NCI-H187 (cell line): ENCODE data around the gene PARN.
"Not testable (repeated sequence)": the region's sequence is repeated elsewhere in the genome, so short reads cannot be mapped to it uniquely, and the experiment has no call there.

ENCODE experiments used
- DNase-seq, 2 experiments: peaks; one replicate each; lab custom pipeline; 2025; lab: John Stamatoyannopoulos, UW

Gene PARN

DNA sequence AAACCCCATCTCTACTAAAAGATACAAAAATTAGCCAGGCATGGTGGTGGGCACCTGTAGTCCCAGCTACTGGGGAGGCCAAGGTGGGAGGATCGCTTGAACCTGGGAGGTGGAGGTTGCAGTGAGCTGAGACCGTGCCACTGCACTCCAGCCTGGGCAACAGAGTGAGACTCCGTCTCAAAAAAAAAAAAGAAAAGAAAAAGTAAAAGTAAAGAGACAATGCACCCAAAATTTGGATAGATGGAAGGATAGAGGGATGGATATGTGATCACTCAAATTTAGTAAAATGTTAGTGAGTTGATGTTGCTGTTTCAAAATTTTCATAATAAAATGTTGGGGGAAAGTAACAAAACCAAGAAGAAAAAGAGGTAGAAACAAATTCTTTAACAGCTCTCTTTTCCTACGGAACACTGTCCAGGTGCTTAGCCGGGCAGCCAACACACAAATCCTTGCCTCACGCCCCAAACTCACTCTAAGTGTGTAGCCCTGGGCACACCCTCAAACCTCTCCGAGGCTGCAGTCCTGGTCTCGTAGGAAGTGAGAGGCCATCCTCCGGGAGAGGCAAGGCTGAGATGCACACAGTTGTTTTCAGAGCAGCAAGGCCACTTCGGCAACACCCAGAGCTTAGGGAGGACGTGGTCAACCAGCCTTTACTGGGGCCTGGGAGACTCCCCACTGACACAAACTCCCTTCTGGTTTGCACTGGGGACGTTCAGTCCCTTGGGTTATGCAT, 228.9 kb downstream of the PARN start:
- not testable (repeated sequence) for DNase-seq

GRCh38 chr16:14400285-14400977, 229.6 kb downstream of the PARN start:
- no peak for DNase-seq

- DNase-seq, result no peak
These were observed 230.4 kb downstream of the PARN start for GRCh38 chr16:14399378-14400284.

- DNase-seq, result no peak
These were observed 231.9 kb downstream of the PARN start for GRCh38 chr16:14398014-14398717.

- DNase-seq, result not testable (repeated sequence)
These were observed 234.3 kb downstream of the PARN start for GRCh38 chr16:14395710-14396304.

- DNase-seq, result no peak
These were observed 235.2 kb downstream of the PARN start for GRCh38 chr16:14394834-14395233.

- DNase-seq, result no peak
These were observed 237.1 kb downstream of the PARN start for GRCh38 chr16:14392960-14393359.

- DNase-seq, result no peak
These were observed 240.7 kb downstream of the PARN start for GRCh38 chr16:14389359-14389758.

- DNase-seq, result no peak
These were observed 241.8 kb downstream of the PARN start for GRCh38 chr16:14388243-14388642.

- DNase-seq, result no peak
These were observed 243.9 kb downstream of the PARN start for GRCh38 chr16:14386115-14386514.
